HepG2 (cell line): ENCODE data around the gene C2CD3. TPM values are rescaled to one million over a fixed set of nuclear protein-coding genes. Genes with fewer than 3 reads are reported as not detected.

Experiments
- AKAP8 ChIP-seq: sonication (generic); formaldehyde crosslinking; IDR thresholded peaks from 2 replicates; pipeline ENCODE4 v1.5.1; 2020; ENCODE audit warnings: mild to moderate bottlenecking, missing genetic modification reagents
- SMAD1 ChIP-seq: sonication (generic); formaldehyde crosslinking; IDR thresholded peaks from 2 replicates; pipeline ENCODE4 v1.4.0; 2020; ENCODE audit warnings: missing genetic modification reagents, low read depth, mild to moderate bottlenecking, borderline replicate concordance
- polyA plus RNA-seq, 8 experiments: library from polyadenylated mRNA; depleted of rRNA in 3 of 8; stranded (reverse) in 7 of 8; unstranded in 1 of 8; fragments of >200 nt; fragmentation: Illumina TruSeq in 4 of 8; extraction: Trizol in 4 of 8; gene quantifications; 2 replicates each; pipeline versions ENCODE4 v1.2.1 to v1.2.3, GENCODE V29; 2011 to 2016; ENCODE audit warnings: low read depth in 4 of 8, missing spikeins in 1 of 8, mixed read lengths in 1 of 8; ENCODE audit not compliant: insufficient read depth in 1 of 8
- total RNA-seq, 5 experiments: library from RNA; depleted of rRNA; stranded (reverse); fragments of >200 nt; fragmentation: Illumina TruSeq; extraction: Trizol; gene quantifications; 2 replicates each; pipeline ENCODE4 v1.2.3, GENCODE V29; 2016; ENCODE audit warnings: low read depth in 1 of 5
- TF ChIP-seq, protein P1 (sequence below): IDR thresholded peaks from 2 replicates; pipeline ENCODE4 v1.6.1; 2016; ENCODE audit warnings: low read depth, missing genetic modification reagents, missing compliant biosample characterization
- TF ChIP-seq, protein P2 (sequence below): sonication (generic); formaldehyde crosslinking; IDR thresholded peaks from 2 replicates; pipeline ENCODE4 v1.4.0; 2020; ENCODE audit warnings: missing genetic modification reagents, borderline replicate concordance

Gene C2CD3
- total and polyA plus RNA-seq, 2 of the 13 experiments (the other 11 are each of a cell fraction or from before 2014, with no cell fraction given) = 5.5 to 6.4 TPM

DNA sequence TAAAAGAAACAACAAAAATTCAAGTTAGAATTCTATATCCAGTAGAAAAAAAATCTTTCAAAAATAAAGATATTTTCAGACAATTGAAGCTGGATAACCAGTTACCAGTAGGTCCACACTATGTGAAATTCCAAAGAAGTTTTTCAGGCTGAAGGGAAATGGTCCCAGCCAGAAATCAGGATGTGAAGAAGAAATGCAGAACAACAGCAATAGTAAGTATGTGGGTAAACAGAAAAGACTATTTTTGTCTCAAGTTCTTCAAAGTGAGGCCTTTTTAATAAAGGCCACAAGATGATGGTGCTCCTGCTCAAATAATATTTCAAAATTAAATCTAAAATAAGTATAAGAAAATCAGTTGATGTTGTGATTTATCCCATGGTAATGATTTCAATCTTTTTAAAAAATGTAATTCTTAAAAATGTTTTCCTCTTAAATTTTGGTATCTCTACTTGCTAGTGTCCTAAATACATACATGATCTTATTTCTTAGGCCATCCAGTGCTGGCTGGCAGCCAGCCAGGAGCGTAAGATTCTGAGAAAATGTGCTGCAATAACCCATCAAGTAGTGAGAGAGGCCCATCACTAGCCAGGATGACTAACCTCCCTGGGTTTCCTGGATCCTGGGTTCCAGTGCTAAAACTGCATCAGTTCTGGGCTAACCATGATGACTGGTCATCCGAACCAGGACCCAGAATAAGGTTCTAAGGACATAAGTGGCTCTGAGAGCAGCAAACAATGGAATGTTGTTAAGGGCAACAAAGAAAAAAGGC, 146.4 kb downstream of the C2CD3 start (continued):
- TF ChIP-seq, protein P1, sequence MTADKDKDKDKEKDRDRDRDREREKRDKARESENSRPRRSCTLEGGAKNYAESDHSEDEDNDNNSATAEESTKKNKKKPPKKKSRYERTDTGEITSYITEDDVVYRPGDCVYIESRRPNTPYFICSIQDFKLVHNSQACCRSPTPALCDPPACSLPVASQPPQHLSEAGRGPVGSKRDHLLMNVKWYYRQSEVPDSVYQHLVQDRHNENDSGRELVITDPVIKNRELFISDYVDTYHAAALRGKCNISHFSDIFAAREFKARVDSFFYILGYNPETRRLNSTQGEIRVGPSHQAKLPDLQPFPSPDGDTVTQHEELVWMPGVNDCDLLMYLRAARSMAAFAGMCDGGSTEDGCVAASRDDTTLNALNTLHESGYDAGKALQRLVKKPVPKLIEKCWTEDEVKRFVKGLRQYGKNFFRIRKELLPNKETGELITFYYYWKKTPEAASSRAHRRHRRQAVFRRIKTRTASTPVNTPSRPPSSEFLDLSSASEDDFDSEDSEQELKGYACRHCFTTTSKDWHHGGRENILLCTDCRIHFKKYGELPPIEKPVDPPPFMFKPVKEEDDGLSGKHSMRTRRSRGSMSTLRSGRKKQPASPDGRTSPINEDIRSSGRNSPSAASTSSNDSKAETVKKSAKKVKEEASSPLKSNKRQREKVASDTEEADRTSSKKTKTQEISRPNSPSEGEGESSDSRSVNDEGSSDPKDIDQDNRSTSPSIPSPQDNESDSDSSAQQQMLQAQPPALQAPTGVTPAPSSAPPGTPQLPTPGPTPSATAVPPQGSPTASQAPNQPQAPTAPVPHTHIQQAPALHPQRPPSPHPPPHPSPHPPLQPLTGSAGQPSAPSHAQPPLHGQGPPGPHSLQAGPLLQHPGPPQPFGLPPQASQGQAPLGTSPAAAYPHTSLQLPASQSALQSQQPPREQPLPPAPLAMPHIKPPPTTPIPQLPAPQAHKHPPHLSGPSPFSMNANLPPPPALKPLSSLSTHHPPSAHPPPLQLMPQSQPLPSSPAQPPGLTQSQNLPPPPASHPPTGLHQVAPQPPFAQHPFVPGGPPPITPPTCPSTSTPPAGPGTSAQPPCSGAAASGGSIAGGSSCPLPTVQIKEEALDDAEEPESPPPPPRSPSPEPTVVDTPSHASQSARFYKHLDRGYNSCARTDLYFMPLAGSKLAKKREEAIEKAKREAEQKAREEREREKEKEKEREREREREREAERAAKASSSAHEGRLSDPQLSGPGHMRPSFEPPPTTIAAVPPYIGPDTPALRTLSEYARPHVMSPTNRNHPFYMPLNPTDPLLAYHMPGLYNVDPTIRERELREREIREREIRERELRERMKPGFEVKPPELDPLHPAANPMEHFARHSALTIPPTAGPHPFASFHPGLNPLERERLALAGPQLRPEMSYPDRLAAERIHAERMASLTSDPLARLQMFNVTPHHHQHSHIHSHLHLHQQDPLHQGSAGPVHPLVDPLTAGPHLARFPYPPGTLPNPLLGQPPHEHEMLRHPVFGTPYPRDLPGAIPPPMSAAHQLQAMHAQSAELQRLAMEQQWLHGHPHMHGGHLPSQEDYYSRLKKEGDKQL = no peak
- TF ChIP-seq, protein P2, sequence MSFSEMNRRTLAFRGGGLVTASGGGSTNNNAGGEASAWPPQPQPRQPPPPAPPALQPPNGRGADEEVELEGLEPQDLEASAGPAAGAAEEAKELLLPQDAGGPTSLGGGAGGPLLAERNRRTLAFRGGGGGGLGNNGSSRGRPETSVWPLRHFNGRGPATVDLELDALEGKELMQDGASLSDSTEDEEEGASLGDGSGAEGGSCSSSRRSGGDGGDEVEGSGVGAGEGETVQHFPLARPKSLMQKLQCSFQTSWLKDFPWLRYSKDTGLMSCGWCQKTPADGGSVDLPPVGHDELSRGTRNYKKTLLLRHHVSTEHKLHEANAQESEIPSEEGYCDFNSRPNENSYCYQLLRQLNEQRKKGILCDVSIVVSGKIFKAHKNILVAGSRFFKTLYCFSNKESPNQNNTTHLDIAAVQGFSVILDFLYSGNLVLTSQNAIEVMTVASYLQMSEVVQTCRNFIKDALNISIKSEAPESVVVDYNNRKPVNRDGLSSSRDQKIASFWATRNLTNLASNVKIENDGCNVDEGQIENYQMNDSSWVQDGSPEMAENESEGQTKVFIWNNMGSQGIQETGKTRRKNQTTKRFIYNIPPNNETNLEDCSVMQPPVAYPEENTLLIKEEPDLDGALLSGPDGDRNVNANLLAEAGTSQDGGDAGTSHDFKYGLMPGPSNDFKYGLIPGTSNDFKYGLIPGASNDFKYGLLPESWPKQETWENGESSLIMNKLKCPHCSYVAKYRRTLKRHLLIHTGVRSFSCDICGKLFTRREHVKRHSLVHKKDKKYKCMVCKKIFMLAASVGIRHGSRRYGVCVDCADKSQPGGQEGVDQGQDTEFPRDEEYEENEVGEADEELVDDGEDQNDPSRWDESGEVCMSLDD (CRISPR knock-in tag) = no peak
- TF ChIP-seq SMAD1 (CRISPR knock-in tag) (no peak), AKAP8 (no peak)
